Measurements from ENCODE around the gene HS1BP3. TPM values are rescaled to one million over a fixed set of nuclear protein-coding genes. Genes with fewer than 3 reads are reported as not detected.
A peak's percentile ranks its signal among the peaks of the same experiment; 100 is the strongest.

The HS1BP3 gene
- total RNA-seq, 1 donor from 2014 or later: 19.6 TPM

DNA sequence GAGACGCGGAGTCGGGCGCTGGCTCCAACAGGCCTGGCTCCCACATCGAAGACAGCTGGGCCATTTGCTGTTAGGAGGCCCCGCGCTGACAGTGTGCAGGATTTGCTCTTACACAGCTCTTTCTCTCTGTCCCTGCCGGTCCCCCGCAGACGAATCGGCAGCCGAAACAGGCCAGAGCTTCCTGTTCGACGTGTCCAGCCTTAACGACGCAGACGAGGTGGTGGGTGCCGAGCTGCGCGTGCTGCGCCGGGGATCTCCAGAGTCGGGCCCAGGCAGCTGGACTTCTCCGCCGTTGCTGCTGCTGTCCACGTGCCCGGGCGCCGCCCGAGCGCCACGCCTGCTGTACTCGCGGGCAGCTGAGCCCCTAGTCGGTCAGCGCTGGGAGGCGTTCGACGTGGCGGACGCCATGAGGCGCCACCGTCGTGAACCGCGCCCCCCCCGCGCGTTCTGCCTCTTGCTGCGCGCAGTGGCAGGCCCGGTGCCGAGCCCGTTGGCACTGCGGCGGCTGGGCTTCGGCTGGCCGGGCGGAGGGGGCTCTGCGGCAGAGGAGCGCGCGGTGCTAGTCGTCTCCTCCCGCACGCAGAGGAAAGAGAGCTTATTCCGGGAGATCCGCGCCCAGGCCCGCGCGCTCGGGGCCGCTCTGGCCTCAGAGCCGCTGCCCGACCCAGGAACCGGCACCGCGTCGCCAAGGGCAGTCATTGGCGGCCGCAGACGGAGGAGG, 19.6 kb upstream of the HS1BP3 start:
- H3K27me3 Mint-ChIP-seq (ENCODE audit: low read depth): peaks cover 96% of the 10 kb centered on the region
- H3K4me1 Mint-ChIP-seq: peaks cover 13% of the 10 kb centered on the region
- no peak overlapping the region for H3K27ac Mint-ChIP-seq (ENCODE audit: unreplicated experiment)
- TF ChIP-seq, protein P1, sequence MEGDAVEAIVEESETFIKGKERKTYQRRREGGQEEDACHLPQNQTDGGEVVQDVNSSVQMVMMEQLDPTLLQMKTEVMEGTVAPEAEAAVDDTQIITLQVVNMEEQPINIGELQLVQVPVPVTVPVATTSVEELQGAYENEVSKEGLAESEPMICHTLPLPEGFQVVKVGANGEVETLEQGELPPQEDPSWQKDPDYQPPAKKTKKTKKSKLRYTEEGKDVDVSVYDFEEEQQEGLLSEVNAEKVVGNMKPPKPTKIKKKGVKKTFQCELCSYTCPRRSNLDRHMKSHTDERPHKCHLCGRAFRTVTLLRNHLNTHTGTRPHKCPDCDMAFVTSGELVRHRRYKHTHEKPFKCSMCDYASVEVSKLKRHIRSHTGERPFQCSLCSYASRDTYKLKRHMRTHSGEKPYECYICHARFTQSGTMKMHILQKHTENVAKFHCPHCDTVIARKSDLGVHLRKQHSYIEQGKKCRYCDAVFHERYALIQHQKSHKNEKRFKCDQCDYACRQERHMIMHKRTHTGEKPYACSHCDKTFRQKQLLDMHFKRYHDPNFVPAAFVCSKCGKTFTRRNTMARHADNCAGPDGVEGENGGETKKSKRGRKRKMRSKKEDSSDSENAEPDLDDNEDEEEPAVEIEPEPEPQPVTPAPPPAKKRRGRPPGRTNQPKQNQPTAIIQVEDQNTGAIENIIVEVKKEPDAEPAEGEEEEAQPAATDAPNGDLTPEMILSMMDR (conservative IDR thresholded peaks at IDR 0.05): no peak
- no peak overlapping the region for H3K4me3 Mint-ChIP-seq
- H3K36me3 Mint-ChIP-seq (ENCODE audit: low read depth): no peaks in the 10 kb centered on the region
- DNase-seq (ENCODE audit: low read depth, low spot score): no peak
- no peaks in the 10 kb centered on the region for H3K9me3 Mint-ChIP-seq

DNA sequence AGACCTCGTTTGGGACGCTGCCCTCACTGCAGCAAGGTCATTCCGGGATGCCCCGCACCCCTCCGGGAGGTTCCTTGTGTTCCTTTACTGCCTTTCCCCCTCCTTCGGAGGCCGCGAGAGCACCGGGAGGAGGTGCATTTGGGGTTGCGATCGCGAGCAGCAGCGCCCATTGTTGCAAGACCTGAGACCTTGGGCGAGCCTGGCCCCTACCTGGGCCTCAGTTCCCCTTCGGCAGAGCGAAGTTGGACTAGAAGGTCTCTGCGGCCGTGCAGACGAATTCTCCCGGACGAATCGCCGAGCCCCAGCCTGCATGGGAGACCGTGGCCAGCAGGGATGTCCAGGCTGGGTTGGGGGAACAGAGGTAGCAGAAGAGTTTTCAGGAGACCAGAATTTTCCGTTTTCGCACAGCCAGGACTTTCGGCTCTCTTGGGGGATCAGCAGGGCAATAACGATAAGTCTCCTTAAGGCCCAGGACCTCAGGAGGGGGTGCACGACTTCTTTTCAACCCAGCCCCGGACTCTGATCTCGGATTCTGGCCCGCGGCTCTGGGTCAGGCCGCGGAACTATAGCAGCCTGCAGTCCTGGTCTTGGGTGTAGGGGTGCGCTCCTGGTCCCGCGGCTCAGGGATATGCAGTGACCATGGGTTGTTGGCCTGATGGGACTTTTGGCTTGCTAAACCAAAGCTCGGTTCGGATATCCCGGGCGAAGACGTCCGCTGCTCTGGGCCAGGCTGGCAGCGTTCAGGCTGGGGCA, 18.8 kb upstream of the HS1BP3 start:
- TF ChIP-seq, protein P1 (conservative IDR thresholded peaks at IDR 0.05): no peak
- peaks cover 10% of the 10 kb centered on the region for H3K4me1 Mint-ChIP-seq
- DNase-seq (ENCODE audit: low read depth, low spot score): no peak
- no peaks in the 10 kb centered on the region for H3K36me3 Mint-ChIP-seq (ENCODE audit: low read depth)
- peak overlapping the region; percentile 68 for H3K4me3 Mint-ChIP-seq
- H3K27me3 Mint-ChIP-seq (ENCODE audit: low read depth): peaks cover 96% of the 10 kb centered on the region
- H3K9me3 Mint-ChIP-seq: no peaks in the 10 kb centered on the region
- no peak overlapping the region for H3K27ac Mint-ChIP-seq (ENCODE audit: unreplicated experiment)

DNA sequence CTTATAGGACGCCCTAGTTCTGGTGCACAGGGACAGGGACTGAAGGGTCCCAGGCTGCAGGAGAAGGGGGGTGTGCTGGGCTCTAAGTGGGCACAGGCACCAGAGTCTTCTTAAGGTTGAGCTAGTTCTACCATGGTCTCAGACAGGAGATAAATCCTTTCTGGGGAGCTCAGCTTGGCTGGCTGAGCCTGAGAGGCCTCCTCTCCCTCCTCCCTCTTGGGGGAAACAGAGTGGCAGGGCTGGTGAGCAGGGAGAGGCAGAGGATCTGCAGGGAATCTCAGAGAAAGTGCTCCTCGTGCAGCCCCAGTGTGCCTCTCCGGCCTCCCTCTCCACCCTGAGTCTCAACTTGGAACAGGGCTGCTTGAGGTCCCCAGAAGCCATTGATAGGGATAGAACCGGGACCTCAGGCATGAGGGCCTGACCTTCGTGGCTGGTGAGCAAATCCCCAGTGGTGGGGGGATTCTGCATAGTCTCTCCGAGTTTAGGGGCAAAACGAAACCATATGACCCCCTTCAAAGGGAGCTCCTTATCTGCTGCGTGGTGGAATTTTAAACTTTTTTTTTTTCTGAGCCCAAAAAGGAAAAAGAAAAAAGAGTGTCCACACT, 18.1 kb upstream of the HS1BP3 start:
- no peaks in the 10 kb centered on the region for H3K9me3 Mint-ChIP-seq
- H3K4me3 Mint-ChIP-seq: peak overlapping the region; percentile 27
- no peak overlapping the region for H3K27ac Mint-ChIP-seq (ENCODE audit: unreplicated experiment)
- no peak for DNase-seq (ENCODE audit: low read depth, low spot score)
- peaks cover 96% of the 10 kb centered on the region for H3K27me3 Mint-ChIP-seq (ENCODE audit: low read depth)
- peaks cover 10% of the 10 kb centered on the region for H3K4me1 Mint-ChIP-seq
- H3K36me3 Mint-ChIP-seq (ENCODE audit: low read depth): no peaks in the 10 kb centered on the region
- TF ChIP-seq, protein P1 (conservative IDR thresholded peaks at IDR 0.05): no peak

DNA sequence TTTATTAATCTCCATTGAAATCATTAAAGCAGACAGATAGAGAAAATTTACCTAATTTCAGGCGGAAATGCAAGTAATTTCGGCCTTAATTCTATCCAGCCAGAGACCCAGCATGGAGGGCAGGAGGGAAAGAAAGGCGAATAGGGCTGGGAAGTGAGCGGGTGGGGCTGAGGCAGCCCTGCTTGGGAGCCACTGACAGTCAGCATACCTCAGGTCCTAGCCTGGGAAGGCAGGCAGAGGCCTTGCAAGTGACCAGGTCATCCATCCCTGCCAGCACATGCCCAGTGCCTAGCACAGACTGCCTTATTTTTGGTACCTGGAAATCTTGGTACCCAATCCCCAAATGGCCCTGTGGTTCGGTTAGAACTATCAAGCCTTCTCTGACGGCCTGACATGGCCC, 17.6 kb upstream of the HS1BP3 start:
- no peak for DNase-seq (ENCODE audit: low read depth, low spot score)
- TF ChIP-seq, protein P1 (conservative IDR thresholded peaks at IDR 0.05): no peak
- Mint-ChIP-seq H3K27ac (ENCODE audit: unreplicated experiment) (no peak overlapping the region), H3K4me3 (peak overlapping the region; percentile 79), H3K9me3 (no peaks in the 10 kb centered on the region), H3K36me3 (ENCODE audit: low read depth) (no peaks in the 10 kb centered on the region), H3K4me1 (peaks cover 10% of the 10 kb centered on the region), H3K27me3 (ENCODE audit: low read depth) (peaks cover 96% of the 10 kb centered on the region)

DNA sequence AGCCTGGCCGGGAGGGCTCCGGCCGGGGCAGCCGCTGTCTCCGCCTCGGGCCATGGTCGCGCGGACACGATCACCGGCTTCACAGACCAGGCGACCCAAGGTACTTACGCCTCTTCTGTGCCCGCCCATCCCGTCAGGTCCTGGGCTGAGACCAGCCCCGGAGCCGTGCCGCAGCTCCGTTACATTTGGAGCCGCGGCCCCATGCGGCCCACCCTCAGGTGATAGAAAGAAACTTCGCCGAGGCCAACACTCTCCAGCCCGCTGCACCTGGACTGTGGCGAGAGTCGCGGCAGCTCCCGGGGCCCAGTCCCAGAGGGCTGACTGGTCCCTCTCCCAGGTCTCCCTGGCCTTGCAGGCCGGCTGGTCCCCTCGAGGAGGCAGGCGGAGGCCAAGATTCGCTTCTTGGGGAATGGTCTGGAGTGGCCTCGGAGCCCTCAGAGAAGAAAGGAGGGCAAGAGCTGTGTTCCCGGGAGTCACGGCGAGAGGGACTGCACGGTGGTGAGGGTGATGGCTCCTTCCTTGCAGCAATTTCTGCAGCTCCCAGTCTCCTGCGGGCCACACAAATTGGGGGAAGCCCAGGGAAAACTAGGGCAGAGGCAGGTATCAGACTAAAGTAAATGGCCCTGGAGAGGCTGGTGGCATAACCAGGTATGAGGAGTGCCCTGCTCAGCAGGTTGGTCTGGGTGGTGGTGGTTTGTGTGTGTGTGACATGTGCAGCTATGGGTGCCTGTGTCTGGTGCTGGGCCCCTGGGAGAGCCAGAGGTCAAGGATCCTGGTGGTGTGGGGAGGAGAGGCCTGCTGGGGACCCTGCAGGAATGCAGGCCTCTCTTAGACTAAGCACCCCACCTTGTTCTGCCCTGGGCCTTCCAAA, 16.9 kb upstream of the HS1BP3 start:
- Mint-ChIP-seq H3K9me3 (no peaks in the 10 kb centered on the region), H3K27me3 (ENCODE audit: low read depth) (peaks cover 96% of the 10 kb centered on the region), H3K27ac (ENCODE audit: unreplicated experiment) (no peak overlapping the region), H3K4me3 (peak overlapping the region; percentile 79), H3K36me3 (ENCODE audit: low read depth) (no peaks in the 10 kb centered on the region), H3K4me1 (peaks cover 10% of the 10 kb centered on the region)
- TF ChIP-seq, protein P1 (conservative IDR thresholded peaks at IDR 0.05): no peak
- no peak for DNase-seq (ENCODE audit: low read depth, low spot score)

All from neural crest cell (in vitro differentiated cells).